HEK293 (cell line): ENCODE data around the gene FRMD8.

ENCODE experiments used
- CTCF ChIA-PET: fragments of 350-600 bp; formaldehyde crosslinking; extraction: SDS; loops from one replicate; lab custom pipeline; 2021; ENCODE audit warnings: antibody characterized with exemption; lab: Yijun Ruan, JAX
- POLR2A ChIA-PET: fragments of 300-600 bp; formaldehyde crosslinking; extraction: SDS; loops from one replicate; lab custom pipeline; 2020; ENCODE audit warnings: antibody characterized with exemption, inconsistent platforms; lab: Yijun Ruan, JAX
- H3K27ac ChIP-seq: fragments of 200-500 bp; sonication (Bioruptor generic); 2 replicates; pipeline ENCODE4 v1.5.1; 2014; ENCODE audit warnings: low read depth, low read length, control low read depth, inconsistent platforms; ENCODE audit errors: extremely low read depth
- H3K36me3 ChIP-seq, 2 experiments: fragments of 200-500 bp in 1 of 2; sonication (Bioruptor generic) in 1 of 2; 1 replicate in 1 of 2; 2 replicates in 1 of 2; pipeline ENCODE4 v1.5.1; 2014 to 2017; ENCODE audit warnings: inconsistent platforms in 2 of 2, low read length in 2 of 2; ENCODE audit not compliant: control insufficient read depth in 2 of 2, insufficient read depth in 1 of 2
- H3K4me1 ChIP-seq: fragments of 200-500 bp; sonication (Bioruptor generic); 2 replicates; pipeline ENCODE4 v1.5.1; 2014; ENCODE audit warnings: mild to moderate bottlenecking, low read length, inconsistent platforms; ENCODE audit not compliant: control insufficient read depth, insufficient read depth
- H3K4me3 ChIP-seq: 2 replicates; pipeline ENCODE4 v1.5.1; 2011; ENCODE audit warnings: low read depth, mild to moderate bottlenecking, control low read depth, low read length, moderate library complexity
- H3K9me3 ChIP-seq: fragments of 200-500 bp; sonication (Bioruptor generic); 2 replicates; pipeline ENCODE4 v1.5.1; 2014; ENCODE audit warnings: low read depth, low read length, inconsistent platforms; ENCODE audit not compliant: control insufficient read depth, insufficient read depth
- BCL6B ChIP-seq: fragments of 450-650 bp; formaldehyde crosslinking; IDR thresholded peaks from 2 replicates; pipeline ENCODE4 v1.5.1; 2017; ENCODE audit warnings: missing biosample characterization, missing genetic modification characterization
- EGR2 ChIP-seq: fragments of 450-650 bp; formaldehyde crosslinking; IDR thresholded peaks from 2 replicates; pipeline ENCODE4 v1.5.1; 2016; ENCODE audit warnings: low read depth, missing biosample characterization, missing genetic modification characterization
- GLI4 ChIP-seq: fragments of 450-650 bp; formaldehyde crosslinking; IDR thresholded peaks from 2 replicates; pipeline ENCODE4 v1.5.1; 2016; ENCODE audit warnings: missing biosample characterization, missing genetic modification characterization
- GLIS1 ChIP-seq: fragments of 450-650 bp; formaldehyde crosslinking; IDR thresholded peaks from 2 replicates; pipeline ENCODE4 v1.5.1; 2016; ENCODE audit warnings: missing biosample characterization, missing genetic modification characterization
- KLF10 ChIP-seq: fragments of 450-650 bp; IDR thresholded peaks from 2 replicates; pipeline ENCODE4 v1.5.1; 2018; ENCODE audit warnings: missing biosample characterization, mild to moderate bottlenecking, missing genetic modification characterization
- KLF16 ChIP-seq: fragments of 450-650 bp; formaldehyde crosslinking; IDR thresholded peaks from 2 replicates; pipeline ENCODE4 v1.5.1; 2017; ENCODE audit warnings: missing biosample characterization, missing genetic modification characterization
- PRDM1 ChIP-seq: fragments of 450-650 bp; formaldehyde crosslinking; IDR thresholded peaks from 2 replicates; pipeline ENCODE4; 2016; ENCODE audit warnings: missing biosample characterization, missing genetic modification characterization
- PRDM4 ChIP-seq: fragments of 450-650 bp; formaldehyde crosslinking; IDR thresholded peaks from 2 replicates; pipeline ENCODE4 v1.5.1; 2017; ENCODE audit warnings: missing biosample characterization, missing genetic modification characterization
- ZBTB17 ChIP-seq: fragments of 450-650 bp; formaldehyde crosslinking; IDR thresholded peaks from 2 replicates; pipeline ENCODE4 v1.5.1; 2016; ENCODE audit warnings: missing biosample characterization, missing genetic modification characterization
- ZNF184 ChIP-seq: fragments of 450-650 bp; IDR thresholded peaks from 2 replicates; pipeline ENCODE4 v1.5.1; 2018; ENCODE audit warnings: missing biosample characterization, mild to moderate bottlenecking, missing genetic modification characterization
- ZNF202 ChIP-seq: fragments of 450-650 bp; formaldehyde crosslinking; IDR thresholded peaks from 2 replicates; pipeline ENCODE4 v1.5.1; 2016; ENCODE audit warnings: missing biosample characterization, missing genetic modification characterization, borderline replicate concordance
- ZNF324 ChIP-seq: fragments of 450-650 bp; formaldehyde crosslinking; IDR thresholded peaks from 2 replicates; pipeline ENCODE4 v1.5.1; 2016; ENCODE audit warnings: missing biosample characterization, missing genetic modification characterization
- ZNF394 ChIP-seq: fragments of 450-650 bp; formaldehyde crosslinking; IDR thresholded peaks from 2 replicates; pipeline ENCODE4 v1.5.1; 2016; ENCODE audit warnings: missing biosample characterization, missing genetic modification characterization, mild to moderate bottlenecking, moderate library complexity, borderline replicate concordance
- ZNF521 ChIP-seq: fragments of 450-650 bp; formaldehyde crosslinking; IDR thresholded peaks from 2 replicates; pipeline ENCODE4 v1.5.1; 2017; ENCODE audit warnings: missing biosample characterization, mild to moderate bottlenecking, missing genetic modification characterization
- ZNF629 ChIP-seq: fragments of 450-650 bp; formaldehyde crosslinking; IDR thresholded peaks from 2 replicates; pipeline ENCODE4 v1.5.1; 2017; ENCODE audit warnings: missing biosample characterization, missing genetic modification characterization
- ZNF660 ChIP-seq: fragments of 450-650 bp; IDR thresholded peaks from 2 replicates; pipeline ENCODE4 v1.5.1; 2018; ENCODE audit warnings: missing biosample characterization, mild to moderate bottlenecking, missing genetic modification characterization
- ZNF692 ChIP-seq: fragments of 450-650 bp; formaldehyde crosslinking; IDR thresholded peaks from 2 replicates; pipeline ENCODE4 v1.5.1; 2016; ENCODE audit warnings: missing biosample characterization, missing genetic modification characterization
- TF ChIP-seq, protein P1 (sequence below): fragments of 450-650 bp; formaldehyde crosslinking; IDR thresholded peaks from 2 replicates; pipeline ENCODE4 v1.5.1; 2016; ENCODE audit warnings: missing biosample characterization, missing genetic modification characterization, low read depth
- TF ChIP-seq, protein P2 (sequence below): fragments of 450-650 bp; formaldehyde crosslinking; IDR thresholded peaks from 2 replicates; pipeline ENCODE4 v1.5.1; 2016; ENCODE audit warnings: missing biosample characterization, missing genetic modification characterization
- TF ChIP-seq, protein P3 (sequence below): fragments of 450-650 bp; formaldehyde crosslinking; IDR thresholded peaks from 2 replicates; pipeline ENCODE4 v1.5.1; 2016; ENCODE audit warnings: missing biosample characterization, missing genetic modification characterization
- TF ChIP-seq, protein P4 (sequence below): fragments of 450-650 bp; formaldehyde crosslinking; IDR thresholded peaks from 2 replicates; pipeline ENCODE4 v1.5.1; 2017; ENCODE audit warnings: missing biosample characterization, missing genetic modification characterization
- TF ChIP-seq, protein P5 (sequence below): fragments of 450-650 bp; IDR thresholded peaks from 2 replicates; pipeline ENCODE4 v1.5.1; 2018; ENCODE audit warnings: missing biosample characterization, mild to moderate bottlenecking, missing genetic modification characterization

Gene FRMD8

GRCh38 chr11:65425971-65426838, 39.8 kb downstream of the FRMD8 start:
- no peaks in the 10 kb centered on the region for H3K9me3 ChIP-seq
- no peaks in the 10 kb centered on the region for H3K4me1 ChIP-seq
- H3K4me3 ChIP-seq = peak overlapping the region; percentile 68
- H3K36me3 ChIP-seq = peaks cover 0 to 58% of the 10 kb centered on the region in 2 experiments; a peak in 1 of 3 replicates
- ChIA-PET CTCF (interaction anchor here (0.6 to 0.9 kb wide), 3 partner anchors 11 to 622 kb away, joined by 3 read pairs; partner anchors contain the start of gene MALAT1), POLR2A (interaction anchor here (0.5 to 16.9 kb wide), 3 partner anchors 45 to 73 kb away, joined by 3 to 1129 read pairs (median 110); partner anchors contain the start of genes MALAT1 and SLC25A45)
- peak overlapping the region; percentile 12 for H3K27ac ChIP-seq
- TF ChIP-seq, protein P1, sequence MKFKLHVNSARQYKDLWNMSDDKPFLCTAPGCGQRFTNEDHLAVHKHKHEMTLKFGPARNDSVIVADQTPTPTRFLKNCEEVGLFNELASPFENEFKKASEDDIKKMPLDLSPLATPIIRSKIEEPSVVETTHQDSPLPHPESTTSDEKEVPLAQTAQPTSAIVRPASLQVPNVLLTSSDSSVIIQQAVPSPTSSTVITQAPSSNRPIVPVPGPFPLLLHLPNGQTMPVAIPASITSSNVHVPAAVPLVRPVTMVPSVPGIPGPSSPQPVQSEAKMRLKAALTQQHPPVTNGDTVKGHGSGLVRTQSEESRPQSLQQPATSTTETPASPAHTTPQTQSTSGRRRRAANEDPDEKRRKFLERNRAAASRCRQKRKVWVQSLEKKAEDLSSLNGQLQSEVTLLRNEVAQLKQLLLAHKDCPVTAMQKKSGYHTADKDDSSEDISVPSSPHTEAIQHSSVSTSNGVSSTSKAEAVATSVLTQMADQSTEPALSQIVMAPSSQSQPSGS (tag by site-specific recombination) = peak; percentile 96
- TF ChIP-seq ZNF660 (peak; percentile 1; the same call in 1 of the 2 replicates), GLI4 (tag by site-specific recombination) (no peak), PRDM1 (tag by site-specific recombination) (peak; percentile 83), ZBTB17 (tag by site-specific recombination) (peak; percentile 64), ZNF521 (tag by site-specific recombination) (no peak), KLF10 (no peak), ZNF629 (tag by site-specific recombination) (peak; percentile 96), PRDM4 (peak; percentile 17; the same call in 1 of the 2 replicates), ZNF184 (tag by site-specific recombination) (no peak), ZNF394 (tag by site-specific recombination) (peak; percentile 27; the same call in 1 of the 2 replicates), KLF16 (tag by site-specific recombination) (0 out of 2 replicates have a peak, but pooled peaks have one; percentile 31), ZNF202 (no peak), ZNF324 (peak; percentile 47; the same call in 1 of the 2 replicates), BCL6B (tag by site-specific recombination) (no peak), ZNF692 (peak; percentile 30; the same call in 1 of the 2 replicates), GLIS1 (tag by site-specific recombination) (no peak), EGR2 (no peak)
- TF ChIP-seq, protein P2, sequence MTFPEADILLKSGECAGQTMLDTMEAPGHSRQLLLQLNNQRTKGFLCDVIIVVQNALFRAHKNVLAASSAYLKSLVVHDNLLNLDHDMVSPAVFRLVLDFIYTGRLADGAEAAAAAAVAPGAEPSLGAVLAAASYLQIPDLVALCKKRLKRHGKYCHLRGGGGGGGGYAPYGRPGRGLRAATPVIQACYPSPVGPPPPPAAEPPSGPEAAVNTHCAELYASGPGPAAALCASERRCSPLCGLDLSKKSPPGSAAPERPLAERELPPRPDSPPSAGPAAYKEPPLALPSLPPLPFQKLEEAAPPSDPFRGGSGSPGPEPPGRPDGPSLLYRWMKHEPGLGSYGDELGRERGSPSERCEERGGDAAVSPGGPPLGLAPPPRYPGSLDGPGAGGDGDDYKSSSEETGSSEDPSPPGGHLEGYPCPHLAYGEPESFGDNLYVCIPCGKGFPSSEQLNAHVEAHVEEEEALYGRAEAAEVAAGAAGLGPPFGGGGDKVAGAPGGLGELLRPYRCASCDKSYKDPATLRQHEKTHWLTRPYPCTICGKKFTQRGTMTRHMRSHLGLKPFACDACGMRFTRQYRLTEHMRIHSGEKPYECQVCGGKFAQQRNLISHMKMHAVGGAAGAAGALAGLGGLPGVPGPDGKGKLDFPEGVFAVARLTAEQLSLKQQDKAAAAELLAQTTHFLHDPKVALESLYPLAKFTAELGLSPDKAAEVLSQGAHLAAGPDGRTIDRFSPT = peak; percentile 47; the same call in 1 of the 2 replicates
- TF ChIP-seq, protein P3, sequence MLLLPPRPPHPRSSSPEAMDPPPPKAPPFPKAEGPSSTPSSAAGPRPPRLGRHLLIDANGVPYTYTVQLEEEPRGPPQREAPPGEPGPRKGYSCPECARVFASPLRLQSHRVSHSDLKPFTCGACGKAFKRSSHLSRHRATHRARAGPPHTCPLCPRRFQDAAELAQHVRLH (tag by site-specific recombination) = 0 out of 2 replicates have a peak, but pooled peaks have one; percentile 13
- TF ChIP-seq, protein P4, sequence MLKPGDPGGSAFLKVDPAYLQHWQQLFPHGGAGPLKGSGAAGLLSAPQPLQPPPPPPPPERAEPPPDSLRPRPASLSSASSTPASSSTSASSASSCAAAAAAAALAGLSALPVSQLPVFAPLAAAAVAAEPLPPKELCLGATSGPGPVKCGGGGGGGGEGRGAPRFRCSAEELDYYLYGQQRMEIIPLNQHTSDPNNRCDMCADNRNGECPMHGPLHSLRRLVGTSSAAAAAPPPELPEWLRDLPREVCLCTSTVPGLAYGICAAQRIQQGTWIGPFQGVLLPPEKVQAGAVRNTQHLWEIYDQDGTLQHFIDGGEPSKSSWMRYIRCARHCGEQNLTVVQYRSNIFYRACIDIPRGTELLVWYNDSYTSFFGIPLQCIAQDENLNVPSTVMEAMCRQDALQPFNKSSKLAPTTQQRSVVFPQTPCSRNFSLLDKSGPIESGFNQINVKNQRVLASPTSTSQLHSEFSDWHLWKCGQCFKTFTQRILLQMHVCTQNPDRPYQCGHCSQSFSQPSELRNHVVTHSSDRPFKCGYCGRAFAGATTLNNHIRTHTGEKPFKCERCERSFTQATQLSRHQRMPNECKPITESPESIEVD (tag by site-specific recombination) = peak; percentile 74
- TF ChIP-seq, protein P5, sequence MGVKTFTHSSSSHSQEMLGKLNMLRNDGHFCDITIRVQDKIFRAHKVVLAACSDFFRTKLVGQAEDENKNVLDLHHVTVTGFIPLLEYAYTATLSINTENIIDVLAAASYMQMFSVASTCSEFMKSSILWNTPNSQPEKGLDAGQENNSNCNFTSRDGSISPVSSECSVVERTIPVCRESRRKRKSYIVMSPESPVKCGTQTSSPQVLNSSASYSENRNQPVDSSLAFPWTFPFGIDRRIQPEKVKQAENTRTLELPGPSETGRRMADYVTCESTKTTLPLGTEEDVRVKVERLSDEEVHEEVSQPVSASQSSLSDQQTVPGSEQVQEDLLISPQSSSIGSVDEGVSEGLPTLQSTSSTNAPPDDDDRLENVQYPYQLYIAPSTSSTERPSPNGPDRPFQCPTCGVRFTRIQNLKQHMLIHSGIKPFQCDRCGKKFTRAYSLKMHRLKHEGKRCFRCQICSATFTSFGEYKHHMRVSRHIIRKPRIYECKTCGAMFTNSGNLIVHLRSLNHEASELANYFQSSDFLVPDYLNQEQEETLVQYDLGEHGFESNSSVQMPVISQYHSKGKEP (tag by site-specific recombination) = 0 out of 2 replicates have a peak, but pooled peaks have one; percentile 24
